Naive thymus-derived CD4-positive, alpha-beta T cell (primary cell): ENCODE data around the gene HCN2. TPM values are rescaled to one million over a fixed set of nuclear protein-coding genes. Genes with fewer than 3 reads are reported as not detected.

Experiments
- ATAC-seq: fragments of 150-1000 bp; cut with Tn5 transposase; 2 replicates; pipeline ENCODE4 v1.10.0; 2021; ENCODE audit warnings: mild to moderate bottlenecking, moderate library complexity
- CTCF ChIA-PET: fragments of 350-600 bp; sonication (Branson Sonifier 250); formaldehyde crosslinking; loops from one replicate; lab custom pipeline; 2021; ENCODE audit warnings: antibody characterized with exemption; lab: Charles Lee
- POLR2A ChIA-PET: fragments of 350-600 bp; sonication (Branson Sonifier 250); formaldehyde crosslinking; loops from one replicate; lab custom pipeline; 2021; ENCODE audit warnings: antibody characterized with exemption, inconsistent platforms; lab: Charles Lee
- DNase-seq, 9 donors: peaks; one replicate each; pipeline versions ENCODE4 v3.0.0 to v3.0.0-alpha.2; 2020 to 2022; ENCODE audit warnings: mixed read lengths in 1 of 9
- H3K27ac ChIP-seq: one replicate; pipeline ENCODE4 v1.7.0; 2013; ENCODE audit warnings: mild to moderate bottlenecking, low read depth, low read length, moderate library complexity
- H3K27me3 ChIP-seq, 2 donors: one replicate each; pipeline ENCODE4 v1.7.0; 2013; ENCODE audit warnings: low read length in 2 of 2, mild to moderate bottlenecking in 2 of 2, moderate library complexity in 2 of 2; ENCODE audit not compliant: control insufficient read depth in 2 of 2, insufficient read depth in 2 of 2
- H3K36me3 ChIP-seq, 3 experiments: 1 replicate in 2 of 3; 2 replicates in 1 of 3; pipeline ENCODE4 v1.7.0; 2013; ENCODE audit warnings: low read length in 3 of 3, mild to moderate bottlenecking in 3 of 3, moderate library complexity in 1 of 3; ENCODE audit not compliant: insufficient read depth in 3 of 3, control insufficient read depth in 2 of 3
- H3K4me1 ChIP-seq, 2 donors: one replicate each; pipeline ENCODE4 v1.7.0; 2013; ENCODE audit warnings: low read length in 2 of 2, mild to moderate bottlenecking in 2 of 2, moderate library complexity in 1 of 2; ENCODE audit not compliant: control insufficient read depth in 2 of 2, insufficient read depth in 2 of 2
- H3K4me3 ChIP-seq: 2 replicates; pipeline ENCODE4 v1.7.0; 2013; ENCODE audit warnings: mild to moderate bottlenecking, low read length
- H3K9me3 ChIP-seq, 3 experiments: 1 replicate in 2 of 3; 2 replicates in 1 of 3; pipeline ENCODE4 v1.7.0; 2013; ENCODE audit warnings: low read length in 3 of 3; ENCODE audit not compliant: control insufficient read depth in 2 of 3
- H3K27ac Mint-ChIP-seq, 9 donors: one replicate each; pipeline ENCODE4 v1.8.0; 2020 to 2022; ENCODE audit warnings: mixed read lengths in 9 of 9, mild to moderate bottlenecking in 8 of 9, moderate library complexity in 5 of 9, inconsistent platforms in 2 of 9
- H3K27me3 Mint-ChIP-seq, 5 donors: one replicate each; pipeline ENCODE4 v1.8.0; 2021 to 2022; ENCODE audit warnings: mixed read lengths in 5 of 5, mild to moderate bottlenecking in 1 of 5
- H3K36me3 Mint-ChIP-seq, 5 donors: one replicate each; pipeline ENCODE4 v1.8.0; 2020 to 2022; ENCODE audit warnings: mixed read lengths in 5 of 5, mild to moderate bottlenecking in 3 of 5, inconsistent platforms in 1 of 5
- H3K4me1 Mint-ChIP-seq, 7 donors: one replicate each; pipeline ENCODE4 v1.8.0; 2020 to 2022; ENCODE audit warnings: mixed read lengths in 7 of 7, mild to moderate bottlenecking in 3 of 7, inconsistent platforms in 1 of 7
- H3K4me3 Mint-ChIP-seq, 10 donors: one replicate each; pipeline ENCODE4 v1.8.0; 2020 to 2022; ENCODE audit warnings: mild to moderate bottlenecking in 10 of 10, mixed read lengths in 10 of 10, moderate library complexity in 6 of 10, inconsistent platforms in 2 of 10
- H3K9me3 Mint-ChIP-seq, 11 donors: one replicate each; pipeline ENCODE4 v1.8.0; 2020 to 2022; ENCODE audit warnings: mixed read lengths in 11 of 11, mild to moderate bottlenecking in 4 of 11, inconsistent platforms in 1 of 11, moderate library complexity in 1 of 11
- intact Hi-C, 2 donors: fragments of 100-400 bp; cut with micrococcal nuclease; formaldehyde crosslinking; loops; one replicate each; pipeline ENCODE4 v1.15.1; 2023
- polyA plus RNA-seq, 2 donors: library from polyadenylated mRNA; unstranded; fragments of 300-500 nt; fragmentation: Illumina TruSeq; gene quantifications; one replicate each; pipeline ENCODE4 v1.2.3, GENCODE V29; 2021
- total RNA-seq, 6 experiments: library from RNA in 5 of 6; stranded (reverse) in 5 of 6; gene quantifications; 1 replicate in 5 of 6; 2 replicates in 1 of 6; pipeline ENCODE4 v1.2.3 and lab custom pipeline; 2021 to 2026

HCN2 gene
- total and polyA plus RNA-seq, 7 experiments from 2014 or later, result 0.93 to 2.6 (median 2.2) TPM; not detected in 2

DNA sequence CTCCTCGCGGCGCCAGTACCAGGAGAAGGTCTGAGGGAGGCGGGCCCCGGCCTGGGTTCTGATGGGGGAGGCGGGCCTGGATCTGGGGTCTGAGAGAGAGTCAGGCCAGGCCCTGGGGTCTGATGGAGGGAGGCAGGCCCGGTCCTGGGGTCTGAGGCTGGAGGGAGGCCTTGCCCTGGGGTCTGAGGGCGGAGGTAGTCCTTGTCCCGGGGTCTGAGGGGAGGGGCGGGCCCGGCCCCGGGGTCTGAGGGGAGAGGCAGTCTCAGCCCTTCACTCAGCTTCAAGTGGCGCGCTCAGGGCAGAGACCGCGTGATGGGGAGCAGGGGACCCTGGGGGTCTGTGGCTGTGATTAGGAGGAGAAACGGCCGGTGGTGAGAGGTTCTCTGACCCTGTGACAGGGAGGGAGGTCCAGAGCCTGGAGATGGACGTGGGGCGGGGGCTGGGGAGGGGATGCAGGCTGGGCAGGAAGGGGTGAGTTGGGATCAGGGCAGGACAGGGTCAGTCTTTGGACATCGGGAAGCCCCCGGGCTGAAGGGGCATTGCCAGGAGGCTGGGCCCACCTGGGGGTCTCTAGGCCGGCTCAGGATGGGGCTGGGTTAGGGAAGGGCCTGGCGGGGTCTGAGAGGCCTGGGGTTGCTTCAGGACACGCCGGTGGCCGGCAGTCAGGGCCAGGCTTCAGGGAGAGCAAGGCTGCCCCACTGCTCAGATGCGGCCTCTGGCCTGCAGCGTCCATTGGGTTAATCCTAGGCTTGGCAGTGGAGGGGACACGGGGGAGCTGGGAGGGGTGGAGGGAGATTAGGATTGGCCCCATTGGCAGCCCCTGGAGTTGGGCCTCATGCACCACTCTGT lies 18.7 kb downstream of the HCN2 start:
- Histone ChIP-seq H3K4me1 (peaks cover 12% of the 10 kb centered on the region in 2 donors), H3K4me3 (no peak overlapping the region), H3K9me3 (no peaks in the 10 kb centered on the region), H3K36me3 (no peaks in the 10 kb centered on the region), H3K27ac (no peak overlapping the region), H3K27me3 (no peaks in the 10 kb centered on the region)
- peaks cover 0 to 4% (median 0%) of the 10 kb centered on the region in 5 donors for H3K36me3 Mint-ChIP-seq
- peaks cover 0 to 18% (median 14%) of the 10 kb centered on the region in 7 donors for H3K4me1 Mint-ChIP-seq
- peaks cover 0 to 4% (median 0%) of the 10 kb centered on the region in 11 donors for H3K9me3 Mint-ChIP-seq
- ChIA-PET POLR2A (no interaction called here), CTCF (no interaction called here)
- ATAC-seq (no peak), DNase-seq (no peak)
- H3K27ac Mint-ChIP-seq, result no peak overlapping the region
- no peaks in the 10 kb centered on the region for H3K27me3 Mint-ChIP-seq
- intact Hi-C loops, result no loop called here
- peak overlapping the region in 2 of 10 donors; percentile 29 to 45 for H3K4me3 Mint-ChIP-seq

DNA sequence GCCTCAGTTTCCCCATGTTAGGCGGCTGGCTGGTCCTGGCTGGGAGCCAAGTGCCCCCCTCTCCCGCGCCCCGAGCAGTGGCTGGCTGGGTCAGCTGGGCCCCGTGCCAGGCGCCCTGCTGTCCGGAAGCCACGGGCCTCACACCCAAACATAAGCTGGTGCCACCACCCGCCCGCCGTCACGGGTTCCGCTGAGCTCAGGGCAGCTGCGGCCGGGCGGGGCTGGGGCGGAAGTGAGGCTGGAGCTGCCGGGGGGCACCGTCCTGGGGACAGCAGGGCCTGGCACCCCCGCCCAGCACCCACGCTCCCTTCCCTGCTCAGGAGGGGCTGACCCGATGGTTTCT lies 19.3 kb downstream of the HCN2 start:
- H3K27ac ChIP-seq, result no peak overlapping the region
- H3K9me3 ChIP-seq, result no peaks in the 10 kb centered on the region
- Mint-ChIP-seq H3K36me3 (peaks cover 0 to 4% (median 0%) of the 10 kb centered on the region in 5 donors), H3K27ac (no peak overlapping the region), H3K4me3 (peak overlapping the region in 1 of 10 donors; percentile 95), H3K4me1 (peaks cover 0 to 18% (median 14%) of the 10 kb centered on the region in 7 donors), H3K27me3 (no peaks in the 10 kb centered on the region), H3K9me3 (peaks cover 0 to 4% (median 0%) of the 10 kb centered on the region in 11 donors)
- no peak overlapping the region for H3K4me3 ChIP-seq
- peaks cover 12% of the 10 kb centered on the region in 2 donors for H3K4me1 ChIP-seq
- DNase-seq, result no peak
- no peaks in the 10 kb centered on the region for H3K36me3 ChIP-seq
- peak; percentile 21 for ATAC-seq
- intact Hi-C loops, result no loop called here
- ChIA-PET CTCF (no interaction called here), POLR2A (no interaction called here)
- no peaks in the 10 kb centered on the region for H3K27me3 ChIP-seq

DNA sequence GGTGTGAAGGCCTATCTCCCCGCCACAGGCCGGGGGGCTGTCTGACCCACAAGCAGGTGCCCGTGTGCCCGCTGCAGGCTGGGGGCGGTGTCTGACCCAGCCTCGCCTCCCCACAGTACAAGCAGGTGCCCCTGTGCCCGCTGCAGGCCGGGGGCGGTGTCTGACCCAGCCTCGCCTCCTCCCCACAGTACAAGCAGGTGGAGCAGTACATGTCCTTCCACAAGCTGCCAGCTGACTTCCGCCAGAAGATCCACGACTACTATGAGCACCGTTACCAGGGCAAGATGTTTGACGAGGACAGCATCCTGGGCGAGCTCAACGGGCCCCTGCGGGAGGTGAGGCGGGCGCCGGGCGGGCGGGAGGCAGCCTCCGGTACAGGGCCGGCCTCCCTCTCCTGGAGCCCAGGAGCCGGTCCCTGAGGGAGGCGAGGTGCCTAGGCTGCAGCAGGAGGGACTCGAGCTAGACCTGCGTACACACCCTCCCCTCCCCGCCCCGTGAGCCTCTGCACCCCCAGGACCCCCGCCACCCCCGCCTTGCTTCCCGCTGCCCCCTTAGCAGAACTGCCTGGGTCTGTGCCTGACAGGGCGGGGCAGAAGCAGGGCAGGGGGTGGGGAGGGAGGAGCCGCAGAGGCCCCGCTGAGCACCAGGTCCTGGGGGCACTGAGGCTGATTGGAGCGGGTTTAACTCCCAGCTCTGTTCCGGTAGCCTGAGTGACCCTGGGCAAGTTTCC lies 20.6 kb downstream of the HCN2 start:
- DNase-seq (peak in 6 of 9 donors; percentile 29 to 54 (median 35)), ATAC-seq (peak; percentile 65)
- POLR2A ChIA-PET, result interaction anchor here (0.8 to 1.7 kb wide), 8 partner anchors 22 to 99 kb away, joined by 3 to 7 read pairs (median 4); partner anchors contain the start of genes CDC34 and POLRMT
- H3K36me3 ChIP-seq, result peaks cover 0 to 4% (median 0%) of the 10 kb centered on the region in 3 experiments
- no peaks in the 10 kb centered on the region for H3K9me3 Mint-ChIP-seq
- peak overlapping the region; percentile 83 to 97 (median 94) for H3K4me3 Mint-ChIP-seq
- H3K27me3 ChIP-seq, result no peaks in the 10 kb centered on the region
- H3K27ac Mint-ChIP-seq, result peak overlapping the region; percentile 81 to 98 (median 90)
- H3K9me3 ChIP-seq, result no peaks in the 10 kb centered on the region
- H3K4me3 ChIP-seq, result peak overlapping the region; percentile 49
- peaks cover 0 to 18% (median 14%) of the 10 kb centered on the region in 7 donors for H3K4me1 Mint-ChIP-seq
- no peaks in the 10 kb centered on the region for H3K27me3 Mint-ChIP-seq
- CTCF ChIA-PET, result interaction anchor here (0.7 kb wide), 1 partner anchor 35 kb away, joined by 3 read pairs; no protein-coding TSS in a partner anchor
- peaks cover 12% of the 10 kb centered on the region in 2 donors for H3K4me1 ChIP-seq
- peak overlapping the region; percentile 75 for H3K27ac ChIP-seq
- H3K36me3 Mint-ChIP-seq, result peaks cover 0 to 12% (median 0%) of the 10 kb centered on the region in 5 donors
- intact Hi-C loops, result loop anchor here (1.0 to 5.0 kb wide), 7 partner anchors 22 to 71 kb away; partner anchors contain the start of genes BSG (in 1 of the 2) and POLRMT (in 1 of the 2)

DNA sequence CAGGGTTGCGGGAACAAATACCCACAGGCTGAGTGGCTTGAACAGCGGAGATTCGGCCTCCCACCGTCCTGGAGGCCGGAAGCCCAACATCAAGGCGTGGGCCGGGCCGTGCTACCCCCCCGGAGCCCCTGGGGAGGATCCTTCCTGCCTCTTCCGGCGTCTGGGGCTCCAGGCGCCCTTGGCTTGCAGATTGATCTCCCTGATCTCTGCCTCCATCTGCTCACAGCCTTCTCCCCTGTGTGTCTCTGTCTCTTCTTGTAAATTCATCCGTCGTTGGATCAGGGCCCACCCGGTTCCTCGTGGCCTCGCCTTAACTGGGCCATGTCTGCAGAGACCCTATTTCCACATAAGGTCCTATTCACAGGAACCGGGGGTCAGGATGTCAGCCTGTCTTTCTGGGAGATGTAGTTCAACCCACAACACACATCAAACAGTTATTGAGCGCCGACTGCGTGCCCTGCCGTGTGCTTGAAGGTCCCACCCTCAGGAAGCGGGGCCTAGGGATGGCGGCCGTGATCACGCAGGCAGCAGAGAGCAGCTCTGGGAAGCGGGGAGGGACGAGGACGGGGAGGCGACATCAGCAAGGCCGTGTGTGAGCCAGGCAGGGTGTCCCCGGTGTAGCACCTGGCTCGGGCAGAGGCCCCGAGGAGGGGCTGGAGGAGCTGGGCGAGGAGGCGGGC lies 21.3 kb downstream of the HCN2 start:
- Histone ChIP-seq H3K9me3 (no peaks in the 10 kb centered on the region), H3K36me3 (peaks cover 0 to 4% (median 0%) of the 10 kb centered on the region in 3 experiments), H3K4me1 (peaks cover 12% of the 10 kb centered on the region in 2 donors), H3K27me3 (no peaks in the 10 kb centered on the region), H3K4me3 (peak overlapping the region; percentile 49), H3K27ac (peak overlapping the region; percentile 75)
- DNase-seq (peak in 8 of 9 donors; percentile 55 to 75 (median 62)), ATAC-seq (peak; percentile 72)
- ChIA-PET POLR2A (interaction anchor here (0.7 to 1.8 kb wide), 9 partner anchors 11 to 100 kb away, joined by 3 to 7 read pairs (median 4); partner anchors contain the start of genes CDC34 and POLRMT), CTCF (interaction anchor here (0.7 kb wide), 1 partner anchor 34 kb away, joined by 3 read pairs; no protein-coding TSS in a partner anchor)
- Mint-ChIP-seq H3K4me1 (peaks cover 0 to 23% (median 17%) of the 10 kb centered on the region in 7 donors), H3K27ac (peak overlapping the region; percentile 81 to 98 (median 90)), H3K4me3 (peak overlapping the region; percentile 83 to 97 (median 94)), H3K36me3 (peaks cover 0 to 14% (median 4%) of the 10 kb centered on the region in 5 donors), H3K27me3 (no peaks in the 10 kb centered on the region), H3K9me3 (no peaks in the 10 kb centered on the region)
- intact Hi-C loops, result loop anchor here (1.0 to 5.0 kb wide), 9 partner anchors 22 to 100 kb away; partner anchors contain the start of genes BSG (in 2 of the 2) and POLRMT (in 2 of the 2)

DNA sequence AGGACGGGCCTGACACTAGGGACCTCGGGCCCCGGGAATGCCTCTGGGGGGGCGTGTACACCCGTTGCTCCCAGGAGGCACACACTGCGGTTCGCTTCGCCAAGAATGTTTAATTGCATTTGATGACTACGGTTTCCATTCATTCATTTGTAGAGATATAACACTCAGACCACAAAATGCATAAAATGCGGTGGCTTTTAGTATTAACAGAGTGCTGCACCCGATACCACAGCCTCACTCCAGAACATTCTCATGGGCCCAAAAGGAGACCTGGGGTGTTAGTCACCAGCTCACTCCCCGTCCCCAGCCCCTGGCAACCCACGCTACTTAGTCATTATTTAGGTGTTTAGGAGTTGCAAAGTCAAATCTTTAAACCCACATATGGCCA lies 21.8 kb downstream of the HCN2 start:
- Mint-ChIP-seq H3K27me3 (no peaks in the 10 kb centered on the region), H3K27ac (peak overlapping the region in 8 of 9 donors; percentile 80 to 98 (median 88)), H3K36me3 (peaks cover 0 to 14% (median 4%) of the 10 kb centered on the region in 5 donors), H3K4me1 (peaks cover 0 to 23% (median 17%) of the 10 kb centered on the region in 7 donors), H3K4me3 (peak overlapping the region; percentile 83 to 97 (median 94)), H3K9me3 (no peaks in the 10 kb centered on the region)
- ChIA-PET CTCF (no interaction called here), POLR2A (interaction anchor here (0.6 to 1.8 kb wide), 6 partner anchors 11 to 50 kb away, joined by 3 to 7 read pairs (median 4); no protein-coding TSS in a partner anchor)
- peak; percentile 14 for ATAC-seq
- Histone ChIP-seq H3K4me3 (peak overlapping the region; percentile 49), H3K36me3 (peaks cover 0 to 4% (median 0%) of the 10 kb centered on the region in 3 experiments), H3K4me1 (peaks cover 12% of the 10 kb centered on the region in 2 donors), H3K9me3 (no peaks in the 10 kb centered on the region), H3K27ac (peak overlapping the region; percentile 75), H3K27me3 (no peaks in the 10 kb centered on the region)
- peak in 1 of 9 donors; percentile 62 for DNase-seq
- intact Hi-C loops, result loop anchor here (1.0 to 5.0 kb wide), 6 partner anchors 22 to 100 kb away; partner anchors contain the start of genes BSG (in 2 of the 2) and POLRMT (in 1 of the 2)
